WTC11 (cell line): Measurements from ENCODE around the gene ZCRB1. TPM values are rescaled to one million over a fixed set of nuclear protein-coding genes. Genes with fewer than 3 reads are reported as not detected.
A peak's percentile ranks its signal among the peaks of the same experiment; 100 is the strongest.

Experiments used
- ATAC-seq: fragments of 200-7000 bp; cut with Tn5 transposase; 2 replicates; pipeline ENCODE4 v1.10.0; 2021; ENCODE audit warnings: mild to moderate bottlenecking, moderate library complexity
- CTCF ChIA-PET: fragments of 300-600 bp; sonication (Branson Sonifier 250); formaldehyde crosslinking; loops from one replicate; lab custom pipeline; 2021; ENCODE audit warnings: antibody characterized with exemption; lab: Charles Lee
- POLR2A ChIA-PET: fragments of 350-600 bp; sonication (Branson Sonifier 250); formaldehyde crosslinking; loops from one replicate; lab custom pipeline; 2021; ENCODE audit warnings: antibody characterized with exemption; lab: Charles Lee
- DNase-seq: peaks from one replicate; pipeline ENCODE4 v3.0.0; 2021; ENCODE audit warnings: low spot score
- H3K27ac Mint-ChIP-seq: 2 replicates; pipeline ENCODE4 v1.8.0; 2021; ENCODE audit warnings: mixed read lengths
- H3K27me3 Mint-ChIP-seq: 2 replicates; pipeline ENCODE4 v1.8.0; 2021; ENCODE audit warnings: low read depth, mild to moderate bottlenecking, moderate library complexity, mixed read lengths
- H3K36me3 Mint-ChIP-seq: 2 replicates; pipeline ENCODE4 v1.8.0; 2021; ENCODE audit warnings: mixed read lengths
- H3K4me1 Mint-ChIP-seq: 2 replicates; pipeline ENCODE4 v1.8.0; 2022; ENCODE audit warnings: mixed read lengths
- H3K4me3 Mint-ChIP-seq: 2 replicates; pipeline ENCODE4 v1.8.0; 2021; ENCODE audit warnings: mild to moderate bottlenecking, moderate library complexity, mixed read lengths
- H3K9me3 Mint-ChIP-seq: 2 replicates; pipeline ENCODE4 v1.8.0; 2021; ENCODE audit warnings: mixed read lengths
- ARID4B ChIP-seq: sonication (generic); formaldehyde crosslinking; IDR thresholded peaks from 2 replicates; pipeline ENCODE4 v1.8.0; 2023; ENCODE audit warnings: missing genetic modification reagents, mild to moderate bottlenecking, borderline replicate concordance
- CREB1 ChIP-seq: sonication (generic); formaldehyde crosslinking; IDR thresholded peaks from 2 replicates; pipeline ENCODE4 v1.8.0; 2023; ENCODE audit warnings: mild to moderate bottlenecking, missing genetic modification reagents
- CREM ChIP-seq: sonication (generic); formaldehyde crosslinking; IDR thresholded peaks from 2 replicates; pipeline ENCODE4 v1.8.1; 2022; ENCODE audit warnings: mild to moderate bottlenecking, missing genetic modification reagents, moderate library complexity
- ESRRA ChIP-seq: sonication (generic); formaldehyde crosslinking; IDR thresholded peaks from 2 replicates; pipeline ENCODE4 v1.8.1; 2022; ENCODE audit warnings: mild to moderate bottlenecking, missing genetic modification reagents, borderline replicate concordance
- ETV6 ChIP-seq: sonication (generic); formaldehyde crosslinking; IDR thresholded peaks from 2 replicates; pipeline ENCODE4 v1.8.1; 2022; ENCODE audit warnings: mild to moderate bottlenecking, missing genetic modification reagents
- GABPB1 ChIP-seq: sonication (generic); formaldehyde crosslinking; IDR thresholded peaks from 2 replicates; pipeline ENCODE4 v1.8.1; 2023; ENCODE audit warnings: mild to moderate bottlenecking, missing genetic modification reagents
- GRHL2 ChIP-seq: fragments of 250-450 bp; sonication (Bioruptor Pico); IDR thresholded peaks from 2 replicates; pipeline ENCODE4 v1.8.0; 2022; ENCODE audit warnings: mild to moderate bottlenecking, moderate library complexity; ENCODE audit not compliant: insufficient replicate concordance, severe bottlenecking
- GTF2I ChIP-seq: fragments of 250-450 bp; sonication (Bioruptor Pico); conservative IDR thresholded peaks from 2 replicates; pipeline ENCODE4 v1.4.0; 2021; ENCODE audit warnings: mild to moderate bottlenecking
- MXD4 ChIP-seq: fragments of 250-450 bp; sonication (Bioruptor Pico); IDR thresholded peaks from 2 replicates; pipeline ENCODE4 v1.8.0; 2021; ENCODE audit warnings: mild to moderate bottlenecking, moderate library complexity, borderline replicate concordance
- MYBL2 ChIP-seq: sonication (generic); formaldehyde crosslinking; IDR thresholded peaks from 2 replicates; pipeline ENCODE4 v1.8.1; 2023; ENCODE audit warnings: mild to moderate bottlenecking, moderate library complexity, missing genetic modification reagents
- NR2C2 ChIP-seq: sonication (generic); formaldehyde crosslinking; IDR thresholded peaks from 2 replicates; pipeline ENCODE4 v1.8.0; 2022; ENCODE audit warnings: mild to moderate bottlenecking, missing genetic modification reagents
- SMAD4 ChIP-seq: sonication (generic); formaldehyde crosslinking; IDR thresholded peaks from 2 replicates; pipeline ENCODE4 v1.8.0; 2022; ENCODE audit warnings: mild to moderate bottlenecking, missing genetic modification reagents
- SP1 ChIP-seq: sonication (generic); formaldehyde crosslinking; conservative IDR thresholded peaks from 2 replicates; pipeline ENCODE4 v1.8.1; 2022; ENCODE audit warnings: missing genetic modification reagents
- TEAD4 ChIP-seq: sonication (generic); formaldehyde crosslinking; IDR thresholded peaks from 2 replicates; pipeline ENCODE4 v1.8.0; 2022; ENCODE audit warnings: mild to moderate bottlenecking, missing genetic modification reagents
- TP53 ChIP-seq: sonication (generic); formaldehyde crosslinking; IDR thresholded peaks from 2 replicates; pipeline ENCODE4 v1.8.1; 2023; ENCODE audit warnings: mild to moderate bottlenecking, missing genetic modification reagents
- ZNF281 ChIP-seq: sonication (generic); formaldehyde crosslinking; IDR thresholded peaks from 2 replicates; pipeline ENCODE4 v1.8.0; 2023; ENCODE audit warnings: mild to moderate bottlenecking, missing genetic modification reagents
- ZNF671 ChIP-seq: fragments of 250-450 bp; sonication (Bioruptor Pico); IDR thresholded peaks from 2 replicates; pipeline ENCODE4 v1.8.0; 2021; ENCODE audit warnings: mild to moderate bottlenecking
- total RNA-seq: library from RNA; stranded (reverse); gene quantifications from 3 replicates; pipeline ENCODE4 v1.2.3, GENCODE V29; 2021
- TF ChIP-seq, protein P1 (sequence below): fragments of 200-600 bp; IDR thresholded peaks from 2 replicates; pipeline ENCODE4 v1.8.0; 2022; ENCODE audit warnings: antibody characterized with exemption
- TF ChIP-seq, protein P2 (sequence below): sonication (generic); formaldehyde crosslinking; IDR thresholded peaks from 2 replicates; pipeline ENCODE4 v1.8.1; 2022; ENCODE audit warnings: low read depth, missing genetic modification reagents, borderline replicate concordance
- TF ChIP-seq, protein P3 (sequence below): sonication (generic); formaldehyde crosslinking; IDR thresholded peaks from 2 replicates; pipeline ENCODE4 v1.8.1; 2023; ENCODE audit warnings: mild to moderate bottlenecking, moderate library complexity, missing genetic modification reagents

The ZCRB1 gene
- total RNA-seq, 1 experiment from 2014 or later, result 58.3 TPM

GRCh38 chr12:42296503-42297109, 29.3 kb downstream of the ZCRB1 start:
- ChIA-PET POLR2A (no interaction called here), CTCF (interaction anchor here (0.5 to 1.8 kb wide), 15 partner anchors 9 to 342 kb away, joined by 3 to 9 read pairs (median 4); no protein-coding TSS in a partner anchor)
- no peak for DNase-seq
- Mint-ChIP-seq H3K4me1 (no peaks in the 10 kb centered on the region), H3K36me3 (no peaks in the 10 kb centered on the region), H3K9me3 (no peaks in the 10 kb centered on the region), H3K4me3 (no peak overlapping the region), H3K27ac (no peak overlapping the region), H3K27me3 (no peaks in the 10 kb centered on the region)
- TF ChIP-seq, protein P1, sequence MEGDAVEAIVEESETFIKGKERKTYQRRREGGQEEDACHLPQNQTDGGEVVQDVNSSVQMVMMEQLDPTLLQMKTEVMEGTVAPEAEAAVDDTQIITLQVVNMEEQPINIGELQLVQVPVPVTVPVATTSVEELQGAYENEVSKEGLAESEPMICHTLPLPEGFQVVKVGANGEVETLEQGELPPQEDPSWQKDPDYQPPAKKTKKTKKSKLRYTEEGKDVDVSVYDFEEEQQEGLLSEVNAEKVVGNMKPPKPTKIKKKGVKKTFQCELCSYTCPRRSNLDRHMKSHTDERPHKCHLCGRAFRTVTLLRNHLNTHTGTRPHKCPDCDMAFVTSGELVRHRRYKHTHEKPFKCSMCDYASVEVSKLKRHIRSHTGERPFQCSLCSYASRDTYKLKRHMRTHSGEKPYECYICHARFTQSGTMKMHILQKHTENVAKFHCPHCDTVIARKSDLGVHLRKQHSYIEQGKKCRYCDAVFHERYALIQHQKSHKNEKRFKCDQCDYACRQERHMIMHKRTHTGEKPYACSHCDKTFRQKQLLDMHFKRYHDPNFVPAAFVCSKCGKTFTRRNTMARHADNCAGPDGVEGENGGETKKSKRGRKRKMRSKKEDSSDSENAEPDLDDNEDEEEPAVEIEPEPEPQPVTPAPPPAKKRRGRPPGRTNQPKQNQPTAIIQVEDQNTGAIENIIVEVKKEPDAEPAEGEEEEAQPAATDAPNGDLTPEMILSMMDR, result peak; percentile 58
- TF ChIP-seq GRHL2 (CRISPR knock-in tag) (no peak), GTF2I (0 out of 2 replicates have a peak, but pooled peaks have one; percentile 4)
- peak; percentile 34 for ATAC-seq

GRCh38 chr12:42291680-42292079, 34.2 kb downstream of the ZCRB1 start:
- ChIA-PET POLR2A (interaction anchor here (0.7 kb wide), 1 partner anchor 416 kb away, joined by 3 read pairs; no protein-coding TSS in a partner anchor), CTCF (interaction anchor here (0.5 to 0.6 kb wide), 3 partner anchors 86 to 382 kb away, joined by 3 read pairs; no protein-coding TSS in a partner anchor)

More at GRCh38 chr12:42291680-42292079, 34.2 kb downstream of the ZCRB1 start:
- ATAC-seq (no peak), DNase-seq (no peak)
- TF ChIP-seq NR2C2 (CRISPR knock-in tag) (no peak), SMAD4 (CRISPR knock-in tag) (no peak), GRHL2 (CRISPR knock-in tag) (no peak), ARID4B (CRISPR knock-in tag) (no peak), ESRRA (CRISPR knock-in tag) (no peak), MYBL2 (CRISPR knock-in tag) (no peak), SP1 (no peak), ETV6 (no peak), CREB1 (CRISPR knock-in tag) (no peak), TEAD4 (no peak), ZNF671 (no peak), TP53 (CRISPR knock-in tag) (no peak), GABPB1 (CRISPR knock-in tag) (no peak), MXD4 (CRISPR knock-in tag) (no peak), ZNF281 (CRISPR knock-in tag) (no peak), CREM (CRISPR knock-in tag) (no peak)
- TF ChIP-seq, protein P2, sequence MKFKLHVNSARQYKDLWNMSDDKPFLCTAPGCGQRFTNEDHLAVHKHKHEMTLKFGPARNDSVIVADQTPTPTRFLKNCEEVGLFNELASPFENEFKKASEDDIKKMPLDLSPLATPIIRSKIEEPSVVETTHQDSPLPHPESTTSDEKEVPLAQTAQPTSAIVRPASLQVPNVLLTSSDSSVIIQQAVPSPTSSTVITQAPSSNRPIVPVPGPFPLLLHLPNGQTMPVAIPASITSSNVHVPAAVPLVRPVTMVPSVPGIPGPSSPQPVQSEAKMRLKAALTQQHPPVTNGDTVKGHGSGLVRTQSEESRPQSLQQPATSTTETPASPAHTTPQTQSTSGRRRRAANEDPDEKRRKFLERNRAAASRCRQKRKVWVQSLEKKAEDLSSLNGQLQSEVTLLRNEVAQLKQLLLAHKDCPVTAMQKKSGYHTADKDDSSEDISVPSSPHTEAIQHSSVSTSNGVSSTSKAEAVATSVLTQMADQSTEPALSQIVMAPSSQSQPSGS (CRISPR knock-in tag), result no peak
- TF ChIP-seq, protein P3, sequence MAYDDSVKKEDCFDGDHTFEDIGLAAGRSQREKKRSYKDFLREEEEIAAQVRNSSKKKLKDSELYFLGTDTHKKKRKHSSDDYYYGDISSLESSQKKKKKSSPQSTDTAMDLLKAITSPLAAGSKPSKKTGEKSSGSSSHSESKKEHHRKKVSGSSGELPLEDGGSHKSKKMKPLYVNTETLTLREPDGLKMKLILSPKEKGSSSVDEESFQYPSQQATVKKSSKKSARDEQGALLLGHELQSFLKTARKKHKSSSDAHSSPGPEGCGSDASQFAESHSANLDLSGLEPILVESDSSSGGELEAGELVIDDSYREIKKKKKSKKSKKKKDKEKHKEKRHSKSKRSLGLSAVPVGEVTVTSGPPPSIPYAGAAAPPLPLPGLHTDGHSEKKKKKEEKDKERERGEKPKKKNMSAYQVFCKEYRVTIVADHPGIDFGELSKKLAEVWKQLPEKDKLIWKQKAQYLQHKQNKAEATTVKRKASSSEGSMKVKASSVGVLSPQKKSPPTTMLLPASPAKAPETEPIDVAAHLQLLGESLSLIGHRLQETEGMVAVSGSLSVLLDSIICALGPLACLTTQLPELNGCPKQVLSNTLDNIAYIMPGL (CRISPR knock-in tag), result no peak
- Mint-ChIP-seq H3K27ac (no peak overlapping the region), H3K4me3 (no peak overlapping the region), H3K27me3 (no peaks in the 10 kb centered on the region; the same call in 1 of the 2 replicates), H3K36me3 (no peaks in the 10 kb centered on the region), H3K9me3 (no peaks in the 10 kb centered on the region), H3K4me1 (no peaks in the 10 kb centered on the region)
